AG09319 (cell line): ENCODE results near the gene CUL7.

Experiments
- DNase-seq: peaks from one replicate; pipeline ENCODE4 v3.0.0-alpha.2; 2010; ENCODE audit warnings: low read depth; ENCODE audit errors: extremely low read depth
- TF ChIP-seq, protein P1 (sequence below): IDR thresholded peaks from 2 replicates; pipeline ENCODE4 v1.5.1; 2011; ENCODE audit warnings: low read depth, mild to moderate bottlenecking, inconsistent platforms, low read length, moderate library complexity

The CUL7 gene

DNA sequence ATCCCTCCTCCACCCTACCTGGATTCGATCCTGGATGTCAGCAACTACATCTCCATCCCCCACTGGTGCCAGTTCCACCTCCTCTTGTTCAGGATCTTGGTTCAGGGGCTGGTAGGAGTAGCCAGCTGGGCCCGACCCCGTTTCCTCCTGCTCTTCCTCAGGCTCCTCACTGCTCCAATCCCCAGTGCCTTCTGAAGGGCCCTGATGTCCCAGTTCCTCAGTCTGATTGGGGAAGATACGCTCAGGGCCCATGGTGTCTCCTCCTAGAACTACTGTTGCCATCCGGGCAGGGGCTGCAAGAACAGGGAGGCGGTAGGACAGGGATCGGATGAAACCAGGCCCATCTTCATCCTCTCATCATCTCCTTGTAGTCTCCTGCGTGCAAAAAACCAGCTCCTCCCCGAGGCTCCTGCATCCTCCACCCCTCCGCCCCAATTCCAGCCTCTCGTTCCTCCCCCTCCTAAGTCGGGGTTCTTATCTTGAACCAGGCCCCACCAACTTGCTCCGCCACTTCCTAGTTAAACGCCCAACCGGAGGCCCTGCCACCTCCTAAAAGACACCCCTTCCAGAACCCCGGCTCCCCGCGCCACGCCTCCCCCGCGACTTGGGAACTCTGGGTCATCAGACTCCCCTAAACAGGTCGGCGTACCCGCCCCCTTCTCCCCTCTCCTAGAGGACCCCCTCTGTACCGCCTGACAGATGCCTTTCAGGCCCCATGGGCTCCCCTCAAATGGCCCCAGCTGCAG lies 40.4 kb downstream of the CUL7 start:
- no peak for DNase-seq

DNA sequence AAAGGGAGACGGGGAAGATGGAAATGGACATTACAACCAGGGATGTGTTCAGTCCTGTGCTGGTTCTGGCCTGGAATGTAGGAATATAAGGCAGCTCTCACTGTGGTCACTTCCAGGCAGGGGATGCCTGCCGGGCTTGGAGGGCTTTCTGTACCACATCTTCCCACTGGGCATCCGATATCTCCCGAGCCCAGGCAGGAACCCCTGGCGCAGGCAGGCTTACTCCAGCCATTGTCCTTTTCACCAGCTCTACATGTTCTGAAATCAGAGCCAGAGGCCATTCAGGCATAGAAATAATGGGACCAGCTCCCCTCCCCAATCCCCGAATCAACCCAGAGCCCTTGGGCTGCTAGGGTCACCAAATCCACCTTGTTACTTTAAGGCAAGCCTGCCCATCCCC lies 41.3 kb downstream of the CUL7 start:
- no peak for DNase-seq
- TF ChIP-seq, protein P1, sequence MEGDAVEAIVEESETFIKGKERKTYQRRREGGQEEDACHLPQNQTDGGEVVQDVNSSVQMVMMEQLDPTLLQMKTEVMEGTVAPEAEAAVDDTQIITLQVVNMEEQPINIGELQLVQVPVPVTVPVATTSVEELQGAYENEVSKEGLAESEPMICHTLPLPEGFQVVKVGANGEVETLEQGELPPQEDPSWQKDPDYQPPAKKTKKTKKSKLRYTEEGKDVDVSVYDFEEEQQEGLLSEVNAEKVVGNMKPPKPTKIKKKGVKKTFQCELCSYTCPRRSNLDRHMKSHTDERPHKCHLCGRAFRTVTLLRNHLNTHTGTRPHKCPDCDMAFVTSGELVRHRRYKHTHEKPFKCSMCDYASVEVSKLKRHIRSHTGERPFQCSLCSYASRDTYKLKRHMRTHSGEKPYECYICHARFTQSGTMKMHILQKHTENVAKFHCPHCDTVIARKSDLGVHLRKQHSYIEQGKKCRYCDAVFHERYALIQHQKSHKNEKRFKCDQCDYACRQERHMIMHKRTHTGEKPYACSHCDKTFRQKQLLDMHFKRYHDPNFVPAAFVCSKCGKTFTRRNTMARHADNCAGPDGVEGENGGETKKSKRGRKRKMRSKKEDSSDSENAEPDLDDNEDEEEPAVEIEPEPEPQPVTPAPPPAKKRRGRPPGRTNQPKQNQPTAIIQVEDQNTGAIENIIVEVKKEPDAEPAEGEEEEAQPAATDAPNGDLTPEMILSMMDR = no peak

More for the DNA sequence above, 40.4 kb downstream of the CUL7 start:
- TF ChIP-seq, protein P1 = no peak

DNA sequence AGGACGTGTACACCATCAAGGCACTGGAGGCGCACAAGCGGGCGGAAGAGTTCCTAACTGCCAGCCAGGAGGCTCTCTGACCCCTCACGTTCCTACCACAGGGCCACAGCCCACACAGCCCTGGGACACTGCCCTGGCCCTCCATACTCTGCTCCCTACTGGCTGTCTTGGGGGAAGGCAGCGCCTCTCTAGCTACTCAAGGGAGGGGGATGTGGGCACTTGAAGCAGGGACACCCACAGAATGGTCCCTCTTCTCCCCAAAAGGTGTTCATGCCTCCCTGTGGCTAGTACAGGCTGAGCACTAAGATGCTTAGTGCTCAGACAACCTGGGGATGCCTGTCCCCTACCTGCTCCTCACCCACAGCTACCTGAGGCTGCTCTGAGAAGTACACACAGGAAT lies 42.4 kb downstream of the CUL7 start:
- DNase-seq = no peak
- TF ChIP-seq, protein P1 = no peak

DNA sequence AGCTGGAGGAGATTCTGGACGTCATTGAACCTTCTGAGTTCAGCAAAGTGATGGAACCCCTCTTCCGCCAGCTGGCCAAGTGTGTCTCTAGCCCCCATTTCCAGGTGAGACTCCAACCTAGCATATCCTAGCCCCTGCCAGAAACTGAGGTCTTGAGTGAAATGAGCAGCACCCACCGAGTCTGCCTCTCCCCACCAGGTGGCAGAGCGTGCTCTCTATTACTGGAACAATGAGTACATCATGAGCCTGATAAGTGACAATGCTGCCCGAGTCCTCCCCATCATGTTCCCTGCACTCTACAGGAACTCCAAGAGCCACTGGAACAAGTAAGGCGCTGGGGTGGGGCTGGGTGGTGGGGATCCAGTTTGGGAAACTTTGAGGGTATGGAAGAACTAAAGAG lies 44.5 kb downstream of the CUL7 start:
- TF ChIP-seq, protein P1 = peak; percentile 33
- no peak for DNase-seq

DNA sequence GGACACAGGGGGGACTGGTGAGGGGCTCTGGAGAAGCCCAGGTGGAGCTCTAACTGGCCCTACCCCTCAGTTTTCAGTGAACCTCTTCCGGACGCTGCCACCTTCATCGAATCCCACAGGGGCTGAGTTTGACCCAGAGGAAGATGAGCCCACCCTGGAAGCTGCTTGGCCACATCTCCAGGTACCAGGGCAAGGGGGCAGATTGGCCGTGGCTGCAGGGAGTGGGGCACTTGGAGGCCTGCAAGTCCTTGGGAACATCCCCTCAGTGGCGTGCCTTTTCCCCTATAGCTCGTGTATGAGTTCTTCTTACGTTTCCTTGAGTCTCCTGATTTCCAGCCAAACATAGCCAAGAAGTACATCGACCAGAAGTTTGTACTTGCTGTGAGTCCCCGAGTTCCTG lies 46.5 kb downstream of the CUL7 start:
- TF ChIP-seq, protein P1 = no peak
- no peak for DNase-seq

DNA sequence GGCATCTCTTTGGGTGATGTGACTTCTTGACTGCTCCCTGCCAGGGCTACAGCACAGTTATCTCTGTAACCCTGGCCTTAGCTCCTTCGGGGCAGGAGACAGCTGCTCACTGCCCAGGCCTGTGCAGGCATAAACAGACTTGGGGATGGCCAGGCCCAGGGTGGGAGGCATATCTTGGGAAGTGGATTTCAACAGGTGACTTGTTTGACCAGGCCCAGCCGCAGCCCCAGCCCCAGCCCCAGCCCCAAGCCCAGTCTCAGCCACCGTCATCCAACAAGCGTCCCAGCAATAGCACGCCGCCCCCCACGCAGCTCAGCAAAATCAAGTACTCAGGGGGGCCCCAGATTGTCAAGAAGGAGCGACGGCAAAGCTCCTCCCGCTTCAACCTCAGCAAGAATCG lies 47.4 kb downstream of the CUL7 start:
- TF ChIP-seq, protein P1 = no peak

DNA sequence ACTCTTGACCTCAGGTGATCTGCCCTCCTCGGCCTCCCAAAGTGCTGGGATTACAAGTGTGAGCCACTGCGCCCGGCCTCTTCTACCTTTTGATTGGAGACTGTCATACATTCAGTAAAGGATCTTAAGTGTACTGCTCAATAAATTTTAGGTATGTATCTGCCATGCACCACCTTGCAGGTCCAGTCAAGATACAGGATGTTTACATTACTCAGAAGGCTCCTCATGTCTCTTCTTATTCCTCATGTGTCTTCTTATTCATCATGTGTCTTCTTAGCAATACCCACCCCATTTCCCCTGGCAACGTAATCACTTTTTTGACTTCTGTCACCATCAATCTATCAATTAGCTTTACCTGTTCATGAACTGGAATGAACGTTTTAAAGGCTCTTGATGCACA lies 47.8 kb downstream of the CUL7 start:
- TF ChIP-seq, protein P1 = no peak
- DNase-seq = no peak

More for the DNA sequence above, 47.4 kb downstream of the CUL7 start:
- no peak for DNase-seq
